ENCODE measurements around the gene CEACAM16. TPM values are rescaled to one million over a fixed set of nuclear protein-coding genes. Genes with fewer than 3 reads are reported as not detected.

CEACAM16 gene
- total RNA-seq, 4 donors from 2014 or later: not detected

- no peak for DNase-seq (ENCODE audit: low spot score in 2 of 2)
- TF ChIP-seq POLR2A (IDR thresholded peaks at IDR 0.05) (no peak), CTCF (IDR thresholded peaks at IDR 0.05) (no peak)
- no peak overlapping the region for H3K4me3 ChIP-seq (ENCODE audit: low read depth, poor library complexity, severe bottlenecking)
- intact Hi-C loops (cut with DNase I; ENCODE audit: low total_unique reads): no loop called here
- WGBS, 2 donors: 94 to 95% methylated on average over 3 of the region's 3 CpGs
Measured at GRCh38 chr19:44658069-44658733, 40.8 kb upstream of the CEACAM16 start.

- no peak overlapping the region for H3K4me3 ChIP-seq (ENCODE audit: low read depth, poor library complexity, severe bottlenecking)
- DNase-seq (ENCODE audit: low spot score in 2 of 2): no peak
- 91 to 97% methylated on average over 3 to 4 of the region's 4 CpGs for WGBS, 2 donors
- TF ChIP-seq CTCF (IDR thresholded peaks at IDR 0.05) (no peak), POLR2A (IDR thresholded peaks at IDR 0.05) (no peak)
- intact Hi-C loops (cut with DNase I; ENCODE audit: low total_unique reads): no loop called here
Measured at GRCh38 chr19:44660081-44660480, 38.9 kb upstream of the CEACAM16 start.

GRCh38 chr19:44661205-44661604 is 37.7 kb upstream of the CEACAM16 start:
- no peak for DNase-seq (ENCODE audit: low spot score in 2 of 2)
- TF ChIP-seq CTCF (IDR thresholded peaks at IDR 0.05) (no peak), POLR2A (IDR thresholded peaks at IDR 0.05) (no peak)
- 89 to 91% methylated on average over 11 of the region's 11 CpGs for WGBS, 2 donors
- H3K4me3 ChIP-seq (ENCODE audit: low read depth, poor library complexity, severe bottlenecking): no peak overlapping the region
- intact Hi-C loops (cut with DNase I; ENCODE audit: low total_unique reads): no loop called here

GRCh38 chr19:44661904-44662303 is 37.0 kb upstream of the CEACAM16 start:
- no peak for DNase-seq (ENCODE audit: low spot score in 2 of 2)
- H3K4me3 ChIP-seq (ENCODE audit: low read depth, poor library complexity, severe bottlenecking): no peak overlapping the region
- WGBS, 2 donors: 60 to 63% methylated on average over 7 of the region's 7 CpGs
- intact Hi-C loops (cut with DNase I; ENCODE audit: low total_unique reads): no loop called here
- TF ChIP-seq POLR2A (IDR thresholded peaks at IDR 0.05): no peak
- no peak for TF ChIP-seq CTCF (IDR thresholded peaks at IDR 0.05)

GRCh38 chr19:44662691-44663385 is 36.1 kb upstream of the CEACAM16 start:
- no peak for TF ChIP-seq CTCF (IDR thresholded peaks at IDR 0.05)
- no peak for TF ChIP-seq POLR2A (IDR thresholded peaks at IDR 0.05)
- intact Hi-C loops (cut with DNase I; ENCODE audit: low total_unique reads): no loop called here
- H3K4me3 ChIP-seq (ENCODE audit: low read depth, poor library complexity, severe bottlenecking): no peak overlapping the region
- no peak for DNase-seq (ENCODE audit: low spot score in 2 of 2)
- 43 to 52% methylated on average over 7 of the region's 7 CpGs for WGBS, 2 donors
